ENCODE results near the gene C1R. TPM values are rescaled to one million over a fixed set of nuclear protein-coding genes. Genes with fewer than 3 reads are reported as not detected.

The C1R gene
- total RNA-seq, 1 experiment from 2014 or later: 1.1 TPM

GRCh38 chr12:7034464-7034863 is 57.8 kb downstream of the C1R start:
- DNase-seq: no peak
- Histone ChIP-seq H3K4me3 (ENCODE audit: insufficient read depth, low read depth, low read length) (no peak overlapping the region), H3K36me3 (replicated peaks; ENCODE audit: control insufficient read depth, insufficient read depth, low read length) (no peaks in the 10 kb centered on the region), H3K27me3 (ENCODE audit: control insufficient read depth, insufficient read depth, low read length) (no peaks in the 10 kb centered on the region)

GRCh38 chr12:7032990-7033389 is 59.3 kb downstream of the C1R start:
- Histone ChIP-seq H3K27me3 (ENCODE audit: control insufficient read depth, insufficient read depth, low read length) (no peaks in the 10 kb centered on the region), H3K36me3 (replicated peaks; ENCODE audit: control insufficient read depth, insufficient read depth, low read length) (no peaks in the 10 kb centered on the region), H3K4me3 (ENCODE audit: insufficient read depth, low read depth, low read length) (no peak overlapping the region)
- no peak for DNase-seq

GRCh38 chr12:7031306-7031705 is 60.9 kb downstream of the C1R start:
- Histone ChIP-seq H3K36me3 (replicated peaks; ENCODE audit: control insufficient read depth, insufficient read depth, low read length) (no peaks in the 10 kb centered on the region), H3K27me3 (ENCODE audit: control insufficient read depth, insufficient read depth, low read length) (no peaks in the 10 kb centered on the region), H3K4me3 (ENCODE audit: insufficient read depth, low read depth, low read length) (no peak overlapping the region)
- DNase-seq: no peak

Other genes starting within 250 kb of the C1R start
- gene CDCA3, start 241.2 kb downstream of the C1R start, total RNA-seq (2014; rRNA removed; shearing (Covaris generic)): 85.6 and 115 TPM in 2 replicates
- 103 and 112 TPM in 2 replicates for gene USP5, start 240.3 kb downstream of the C1R start, total RNA-seq (2014; rRNA removed; shearing (Covaris generic))
- 1,353 and 1,607 TPM in 2 replicates for gene TPI1, start 224.9 kb downstream of the C1R start, total RNA-seq (2014; rRNA removed; shearing (Covaris generic))
- 28.7 and 29.4 TPM in 2 replicates for gene SPSB2, start 219.1 kb downstream of the C1R start, total RNA-seq (2014; rRNA removed; shearing (Covaris generic))
- 4.6 and 5.7 TPM in 2 replicates for gene LRRC23, start 187.6 kb downstream of the C1R start, total RNA-seq (2014; rRNA removed; shearing (Covaris generic))
- gene ENO2, start 177.9 kb downstream of the C1R start, total RNA-seq (2014; rRNA removed; shearing (Covaris generic)): 47.4 and 59.0 TPM in 2 replicates
- gene ATN1, start 164.5 kb downstream of the C1R start, total RNA-seq (2014; rRNA removed; shearing (Covaris generic)): 11.4 and 13.4 TPM in 2 replicates
- gene RNU7-1, start 148.6 kb downstream of the C1R start, total RNA-seq (2014; rRNA removed; shearing (Covaris generic)): not detected in 2 replicates
- gene C12orf57, start 148.4 kb downstream of the C1R start, total RNA-seq (2014; rRNA removed; shearing (Covaris generic)): 136 and 153 TPM in 2 replicates
- 25.0 and 34.3 TPM in 2 replicates for gene PTPN6, start 141.1 kb downstream of the C1R start, total RNA-seq (2014; rRNA removed; shearing (Covaris generic))
- gene PHB2, start 121.8 kb downstream of the C1R start, total RNA-seq (2014; rRNA removed; shearing (Covaris generic)): 482 and 560 TPM in 2 replicates
- gene EMG1, start 121.5 kb downstream of the C1R start, total RNA-seq (2014; rRNA removed; shearing (Covaris generic)): 56.6 and 59.5 TPM in 2 replicates
- gene LPCAT3, start 74.0 kb downstream of the C1R start, total RNA-seq (2014; rRNA removed; shearing (Covaris generic)): 14.4 and 16.9 TPM in 2 replicates
- 4.4 and 4.8 TPM in 2 replicates for gene C1S, start 31.7 kb downstream of the C1R start, total RNA-seq (2014; rRNA removed; shearing (Covaris generic))
- gene C1RL, start 16.8 kb upstream of the C1R start, total RNA-seq (2014; rRNA removed; shearing (Covaris generic)): 16.3 and 18.2 TPM in 2 replicates
- gene RBP5, start 36.4 kb upstream of the C1R start, total RNA-seq (2014; rRNA removed; shearing (Covaris generic)): 1.9 and 2.6 TPM in 2 replicates
- 11.0 and 20.3 TPM in 2 replicates for gene CLSTN3, start 37.9 kb upstream of the C1R start, total RNA-seq (2014; rRNA removed; shearing (Covaris generic))
- gene PEX5, start 97.2 kb upstream of the C1R start, total RNA-seq (2014; rRNA removed; shearing (Covaris generic)): 26.4 and 45.9 TPM in 2 replicates
- gene ACSM4, start 211.6 kb upstream of the C1R start, total RNA-seq (2014; rRNA removed; shearing (Covaris generic)): 1.9 and 10.9 TPM in 2 replicates

Measured in H7 (cell line).